ENCODE results near the gene CNTNAP2. TPM values are rescaled to one million over a fixed set of nuclear protein-coding genes. Genes with fewer than 3 reads are reported as not detected.

The CNTNAP2 gene
- total RNA-seq, 1 experiment from 2014 or later, result 0.03 TPM

DNA sequence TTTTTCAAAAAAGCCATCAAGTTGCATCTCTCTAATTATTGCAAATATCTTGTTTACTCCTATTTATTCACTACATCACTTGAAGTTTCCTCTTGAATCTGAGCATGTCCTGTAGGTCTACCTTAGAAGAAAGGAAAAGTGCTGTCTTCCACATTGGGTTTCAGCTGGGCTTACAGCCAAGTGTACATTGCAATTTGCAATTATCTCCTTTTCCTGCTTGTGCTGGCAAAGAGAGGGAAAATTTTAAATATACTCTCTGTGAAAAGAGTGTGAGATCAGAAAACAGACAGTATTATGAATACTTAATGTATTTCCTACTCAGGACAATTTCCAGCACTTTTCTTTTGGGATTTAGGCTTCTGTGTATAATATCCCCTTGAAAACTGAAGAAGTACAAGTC, 839.7 kb downstream of the CNTNAP2 start:
- H3K36me3 ChIP-seq (ENCODE audit: control insufficient read depth, insufficient read depth, low read length), result no peaks in the 10 kb centered on the region
- no peaks in the 10 kb centered on the region for H3K4me1 ChIP-seq (ENCODE audit: control insufficient read depth, insufficient read depth, low read length)
- DNase-seq (ENCODE audit: low read depth, low spot score), result no peak
- in situ Hi-C loops (cut with HindIII; ENCODE audit: low pct_unique_long_range_greater_than_20kb, low sequenced_read_pairs), result no loop called here
- no peak overlapping the region for H3K4me3 ChIP-seq (ENCODE audit: low read depth in 2 of 2, low read length in 2 of 2)
- no peak for ATAC-seq
- no TSS peak for BruUV-seq (replicated peaks)
- H3K27me3 ChIP-seq (ENCODE audit: control insufficient read depth, insufficient read depth, low read length), result no peaks in the 10 kb centered on the region
- POLR2A ChIA-PET, result no interaction called here
- H3K27ac ChIP-seq (ENCODE audit: low read length), result no peak overlapping the region
- H3K9me3 ChIP-seq (ENCODE audit: control insufficient read depth, insufficient read depth, low read depth, low read length), result no peaks in the 10 kb centered on the region
- intact Hi-C loops (cut with micrococcal nuclease; ENCODE audit: unreplicated experiment), result no loop called here
- TF ChIP-seq REST (IDR thresholded peaks at IDR 0.05; ENCODE audit: insufficient read depth in 1 of 2, low read depth in 2 of 2, low read length in 1 of 2), result no peak
- TF ChIP-seq, protein P1, sequence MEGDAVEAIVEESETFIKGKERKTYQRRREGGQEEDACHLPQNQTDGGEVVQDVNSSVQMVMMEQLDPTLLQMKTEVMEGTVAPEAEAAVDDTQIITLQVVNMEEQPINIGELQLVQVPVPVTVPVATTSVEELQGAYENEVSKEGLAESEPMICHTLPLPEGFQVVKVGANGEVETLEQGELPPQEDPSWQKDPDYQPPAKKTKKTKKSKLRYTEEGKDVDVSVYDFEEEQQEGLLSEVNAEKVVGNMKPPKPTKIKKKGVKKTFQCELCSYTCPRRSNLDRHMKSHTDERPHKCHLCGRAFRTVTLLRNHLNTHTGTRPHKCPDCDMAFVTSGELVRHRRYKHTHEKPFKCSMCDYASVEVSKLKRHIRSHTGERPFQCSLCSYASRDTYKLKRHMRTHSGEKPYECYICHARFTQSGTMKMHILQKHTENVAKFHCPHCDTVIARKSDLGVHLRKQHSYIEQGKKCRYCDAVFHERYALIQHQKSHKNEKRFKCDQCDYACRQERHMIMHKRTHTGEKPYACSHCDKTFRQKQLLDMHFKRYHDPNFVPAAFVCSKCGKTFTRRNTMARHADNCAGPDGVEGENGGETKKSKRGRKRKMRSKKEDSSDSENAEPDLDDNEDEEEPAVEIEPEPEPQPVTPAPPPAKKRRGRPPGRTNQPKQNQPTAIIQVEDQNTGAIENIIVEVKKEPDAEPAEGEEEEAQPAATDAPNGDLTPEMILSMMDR (IDR thresholded peaks at IDR 0.05), result no peak
- TF ChIP-seq POLR2AphosphoS5 (IDR thresholded peaks at IDR 0.05; ENCODE audit: low read depth, low read length), result no peak
- no peak for TF ChIP-seq SIN3A (IDR thresholded peaks at IDR 0.05; ENCODE audit: borderline replicate concordance, insufficient read depth, low read depth, low read length)
- no peak for TF ChIP-seq TCF7L2 (IDR thresholded peaks at IDR 0.05; ENCODE audit: low read depth, low read length)
- CTCF ChIA-PET, result no interaction called here

GRCh38 chr7:146956853-146957252, 840.3 kb downstream of the CNTNAP2 start:
- DNase-seq (ENCODE audit: low read depth, low spot score), result peak; percentile 60
- ChIA-PET CTCF (no interaction called here), POLR2A (no interaction called here)
- no peak overlapping the region for H3K4me3 ChIP-seq (ENCODE audit: low read depth in 2 of 2, low read length in 2 of 2)
- no peaks in the 10 kb centered on the region for H3K27me3 ChIP-seq (ENCODE audit: control insufficient read depth, insufficient read depth, low read length)
- intact Hi-C loops (cut with micrococcal nuclease; ENCODE audit: unreplicated experiment) (no loop called here), in situ Hi-C loops (cut with HindIII; ENCODE audit: low pct_unique_long_range_greater_than_20kb, low sequenced_read_pairs) (no loop called here)
- H3K9me3 ChIP-seq (ENCODE audit: control insufficient read depth, insufficient read depth, low read depth, low read length), result no peaks in the 10 kb centered on the region
- H3K27ac ChIP-seq (ENCODE audit: low read length), result no peak overlapping the region
- H3K36me3 ChIP-seq (ENCODE audit: control insufficient read depth, insufficient read depth, low read length), result no peaks in the 10 kb centered on the region
- BruUV-seq (replicated peaks), result no TSS peak
- TF ChIP-seq SIN3A (IDR thresholded peaks at IDR 0.05; ENCODE audit: borderline replicate concordance, insufficient read depth, low read depth, low read length) (no peak), POLR2AphosphoS5 (IDR thresholded peaks at IDR 0.05; ENCODE audit: low read depth, low read length) (no peak), REST (IDR thresholded peaks at IDR 0.05; ENCODE audit: insufficient read depth in 1 of 2, low read depth in 2 of 2, low read length in 1 of 2) (no peak), TCF7L2 (IDR thresholded peaks at IDR 0.05; ENCODE audit: low read depth, low read length) (no peak)
- TF ChIP-seq, protein P1 (IDR thresholded peaks at IDR 0.05), result no peak
- no peaks in the 10 kb centered on the region for H3K4me1 ChIP-seq (ENCODE audit: control insufficient read depth, insufficient read depth, low read length)
- no peak for ATAC-seq
